Neural cell (in vitro differentiated cells): Measurements from ENCODE around the gene ZBTB11.

Source experiments
- CTCF ChIP-seq: fragments of 450-650 bp; IDR thresholded peaks from 2 replicates; pipeline ENCODE4 v1.5.1; 2014; ENCODE audit warnings: antibody characterized with exemption, mild to moderate bottlenecking, moderate library complexity; ENCODE audit not compliant: poor library complexity, severe bottlenecking
- POLR2AphosphoS5 ChIP-seq: IDR thresholded peaks from 2 replicates; pipeline ENCODE4 v1.6.1; 2012

DNA sequence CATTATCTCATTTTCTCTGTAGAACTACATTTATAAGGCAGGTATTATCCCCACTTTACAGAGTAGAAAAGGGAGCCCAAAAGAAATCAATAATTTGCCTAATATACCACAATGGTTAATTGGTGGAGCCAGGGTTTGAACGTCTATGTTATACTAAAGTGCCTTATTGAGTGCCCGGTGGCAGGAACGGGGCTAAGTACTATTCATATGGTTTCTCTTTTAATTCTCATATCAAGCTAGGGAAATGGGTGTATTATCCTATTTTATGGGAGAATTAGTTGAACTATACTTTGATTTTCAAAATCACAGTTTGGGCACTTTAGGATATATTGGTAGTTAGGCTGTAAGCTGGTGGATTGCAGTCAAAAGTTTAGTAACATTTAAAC lies 49.0 kb upstream of the ZBTB11 start:
- TF ChIP-seq CTCF: no peak
- no peak for TF ChIP-seq POLR2AphosphoS5
